Ovary (tissue), 9 donors: ENCODE results near the gene ASTL. TPM values are rescaled to one million over a fixed set of nuclear protein-coding genes. Genes with fewer than 3 reads are reported as not detected.

Source experiments
- DNase-seq, 5 donors: peaks; one replicate each; pipeline ENCODE4 v3.0.0-alpha.2; 2019 to 2020
- H3K27ac ChIP-seq, 2 donors: fragments of 200-600 bp; one replicate each; pipeline versions ENCODE4 v1.5.1 to v1.8.0; 2019 to 2022
- H3K27me3 ChIP-seq: fragments of 200-600 bp; one replicate; pipeline ENCODE4 v1.8.0; 2022
- H3K36me3 ChIP-seq: fragments of 200-600 bp; sonication (generic); one replicate; pipeline ENCODE4 v1.5.1; 2019
- H3K4me1 ChIP-seq: one replicate; pipeline ENCODE4 v1.8.1; 2013; ENCODE audit warnings: mild to moderate bottlenecking, moderate library complexity; ENCODE audit not compliant: insufficient read depth
- H3K4me3 ChIP-seq: fragments of 200-600 bp; sonication (generic); one replicate; pipeline ENCODE4 v1.5.1; 2017
- H3K9me3 ChIP-seq, 2 donors: fragments of 200-600 bp in 1 of 2; sonication (generic) in 1 of 2; one replicate each; pipeline versions ENCODE4 v1.5.1 to v1.8.1; 2013 to 2019; ENCODE audit warnings: mild to moderate bottlenecking in 1 of 2, moderate library complexity in 1 of 2
- CTCF ChIP-seq, 3 donors: fragments of 450-650 bp in 2 of 3; fragments of 200-600 bp in 1 of 3; IDR thresholded peaks; one replicate each; pipeline versions ENCODE4 v1.5.1 to v1.8.0; 2016 to 2022; ENCODE audit warnings: antibody characterized with exemption in 3 of 3, mild to moderate bottlenecking in 1 of 3
- EP300 ChIP-seq: sonication (generic); formaldehyde crosslinking; IDR thresholded peaks from one replicate; pipeline ENCODE4 v1.6.1; 2017; ENCODE audit warnings: antibody characterized with exemption
- POLR2A ChIP-seq: fragments of 450-650 bp; IDR thresholded peaks from one replicate; pipeline ENCODE4 v1.6.1; 2017; ENCODE audit warnings: antibody characterized with exemption, mild to moderate bottlenecking, moderate library complexity
- WGBS, 3 donors: extraction: QIAGEN DNeasy Blood & Tissue Kit in 1 of 3; methylation state at CpG; one replicate each; pipeline versions ENCODE4 v1.1.5 to v1.1.7; 2013 to 2017; 5-methylcytosine and 5-hydroxymethylcytosine counted together
- intact Hi-C, 4 donors: fragments of 100-400 bp; cut with DNase I; formaldehyde crosslinking; loops; one replicate each; pipeline versions ENCODE4 v1.11.0 to v1.15.1; 2022 to 2023
- polyA plus RNA-seq, 2 donors: library from polyadenylated mRNA; stranded (reverse); fragments of 200-250 nt in 1 of 2; fragments of 350-450 nt in 1 of 2; fragmentation: Illumina TruSeq in 1 of 2; extraction: RNeasy Lipid Tissue Mini Kit (QIAGEN cat#74804) in 1 of 2; gene quantifications; one replicate each; pipeline ENCODE4 v1.2.3, GENCODE V29; 2013 to 2014
- total RNA-seq, 7 donors: library from RNA; depleted of rRNA in 2 of 7; stranded (reverse); fragments of >200 nt in 2 of 7; fragmentation: NEBNext Ultra II Directional in 3 of 7; extraction: Animal tissue kit (Norgen Biotek cat#: 25700) in 3 of 7; gene quantifications; one replicate each; pipeline versions ENCODE4 v1.1.0 to v1.2.4, GENCODE V29; 2016 to 2023
- donor health status: DM: no; HTN: no; CAD: no; lungs with moderate emphysema.
- donor health status: DM: no; HTN: no; CAD: no.
- donor health status: Bipolar disorder and iron deficiency.
- donor health status: DM: yes; HTN: yes; CAD: no.
- donor health status: DM: no; HTN: no; CAD: no.
- donor health status: DM: yes; HTN: yes; CAD: no.

The ASTL gene
- total and polyA plus RNA-seq, 9 donors = 0.15 to 1.7 (median 0.67) TPM; not detected in 4

GRCh38 chr2:96154506-96155380 lies 16.4 kb upstream of the ASTL start:
- no peaks in the 10 kb centered on the region for H3K4me1 ChIP-seq
- H3K9me3 ChIP-seq = no peaks in the 10 kb centered on the region
- no peak overlapping the region for H3K27ac ChIP-seq
- H3K27me3 ChIP-seq = no peaks in the 10 kb centered on the region
- DNase-seq = peak in 1 of 5 donors; percentile 10
- H3K36me3 ChIP-seq = no peaks in the 10 kb centered on the region
- intact Hi-C loops = no loop called here
- TF ChIP-seq EP300 (no peak), CTCF (IDR thresholded peaks at IDR 0.05) (no peak), POLR2A (no peak)
- 83 to 89% (median 84%) methylated on average over 16 of the region's 16 CpGs for WGBS, 3 donors
- no peak overlapping the region for H3K4me3 ChIP-seq

GRCh38 chr2:96153991-96154431 lies 15.7 kb upstream of the ASTL start:
- no peak overlapping the region for H3K27ac ChIP-seq
- no peaks in the 10 kb centered on the region for H3K9me3 ChIP-seq
- intact Hi-C loops = no loop called here
- H3K27me3 ChIP-seq = no peaks in the 10 kb centered on the region
- peak in 1 of 5 donors; percentile 12 for DNase-seq
- WGBS, 3 donors = 78 to 81% (median 78%) methylated on average over 3 to 7 of the region's 7 CpGs
- no peaks in the 10 kb centered on the region for H3K4me1 ChIP-seq
- no peaks in the 10 kb centered on the region for H3K36me3 ChIP-seq
- H3K4me3 ChIP-seq = no peak overlapping the region
- no peak for TF ChIP-seq EP300
- no peak for TF ChIP-seq CTCF (IDR thresholded peaks at IDR 0.05)
- TF ChIP-seq POLR2A = no peak

GRCh38 chr2:96153291-96153713 lies 15.0 kb upstream of the ASTL start:
- WGBS, 3 donors = 84 to 91% (median 85%) methylated on average over 7 of the region's 7 CpGs
- Histone ChIP-seq H3K9me3 (no peaks in the 10 kb centered on the region), H3K4me1 (no peaks in the 10 kb centered on the region), H3K27ac (no peak overlapping the region), H3K4me3 (no peak overlapping the region), H3K27me3 (no peaks in the 10 kb centered on the region), H3K36me3 (no peaks in the 10 kb centered on the region)
- intact Hi-C loops = no loop called here
- TF ChIP-seq POLR2A (no peak), EP300 (no peak), CTCF (IDR thresholded peaks at IDR 0.05) (no peak)
- DNase-seq = no peak

GRCh38 chr2:96152304-96153161 lies 14.2 kb upstream of the ASTL start:
- DNase-seq = no peak
- Histone ChIP-seq H3K27me3 (no peaks in the 10 kb centered on the region), H3K36me3 (no peaks in the 10 kb centered on the region), H3K27ac (no peak overlapping the region), H3K4me1 (no peaks in the 10 kb centered on the region), H3K4me3 (no peak overlapping the region), H3K9me3 (no peaks in the 10 kb centered on the region)
- WGBS, 3 donors = 56 to 65% (median 57%) methylated on average over 13 of the region's 13 CpGs
- intact Hi-C loops = no loop called here
- no peak for TF ChIP-seq POLR2A
